Activated CD4-positive, alpha-beta T cell treated with anti-CD3 and anti-CD28 coated beads for 4 hours (primary cell): ENCODE results near the gene LIPK.
"Not testable (repeated sequence)": the region's sequence is repeated elsewhere in the genome, so short reads cannot be mapped to it uniquely, and the experiment has no call there.

Experiments used
- DNase-seq, 2 donors: peaks; one replicate each; pipeline ENCODE4 v3.0.0-alpha.2; 2020

The LIPK gene, protein sequence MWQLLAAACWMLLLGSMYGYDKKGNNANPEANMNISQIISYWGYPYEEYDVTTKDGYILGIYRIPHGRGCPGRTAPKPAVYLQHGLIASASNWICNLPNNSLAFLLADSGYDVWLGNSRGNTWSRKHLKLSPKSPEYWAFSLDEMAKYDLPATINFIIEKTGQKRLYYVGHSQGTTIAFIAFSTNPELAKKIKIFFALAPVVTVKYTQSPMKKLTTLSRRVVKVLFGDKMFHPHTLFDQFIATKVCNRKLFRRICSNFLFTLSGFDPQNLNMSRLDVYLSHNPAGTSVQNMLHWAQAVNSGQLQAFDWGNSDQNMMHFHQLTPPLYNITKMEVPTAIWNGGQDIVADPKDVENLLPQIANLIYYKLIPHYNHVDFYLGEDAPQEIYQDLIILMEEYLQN

GRCh38 chr10:88705958-88706357, at the start of gene LIPK:
LIPK (plus strand) TSS chr10:88706249; CDS start chr10:88724544, 18,295 bp downstream.
- DNase-seq = no peak

GRCh38 chr10:88657901-88658300, 48.1 kb upstream of the LIPK start:
- DNase-seq = no peak

DNA sequence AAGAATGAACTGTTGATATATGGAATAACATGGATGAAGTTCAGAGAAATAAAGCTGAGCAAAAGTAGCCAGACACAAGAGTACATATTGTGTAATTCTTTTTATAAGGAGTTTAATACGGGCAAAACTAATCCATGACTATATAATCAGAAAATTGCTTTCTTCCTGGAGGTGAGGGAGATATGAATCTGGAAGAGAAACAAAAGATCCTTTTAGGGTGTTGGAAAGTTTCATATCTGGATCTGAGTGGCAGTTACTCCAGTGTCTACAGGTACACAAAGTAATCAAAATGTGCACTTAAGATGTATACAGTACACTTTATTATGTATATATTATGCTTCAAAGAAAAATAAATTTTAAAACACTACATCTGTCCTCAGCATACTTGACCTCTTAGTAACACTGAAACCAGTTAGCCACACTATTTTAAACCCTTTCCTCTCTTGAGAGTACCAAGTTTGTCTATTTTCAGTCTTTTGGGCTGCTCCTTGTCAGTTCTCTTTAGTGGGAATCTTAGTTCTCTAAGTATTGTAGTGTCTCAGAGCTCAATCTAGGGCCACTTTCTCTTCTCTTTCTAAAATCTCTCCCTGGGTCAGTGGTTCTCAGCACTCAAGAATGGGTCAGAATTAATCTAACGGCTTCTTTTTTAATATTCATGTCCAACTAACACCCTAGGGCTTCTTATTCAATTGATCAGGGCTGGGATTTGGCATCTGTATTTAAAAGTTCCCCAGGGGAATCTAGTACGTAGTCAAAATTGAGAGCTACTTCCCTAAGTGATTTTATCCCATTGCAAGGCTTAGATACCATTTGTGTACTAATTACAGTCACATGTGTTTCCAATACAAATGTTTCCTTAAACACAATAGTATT, 46.1 kb upstream of the LIPK start:
- DNase-seq = no peak

- no peak for DNase-seq
These were observed 45.5 kb upstream of the LIPK start for GRCh38 chr10:88660598-88660884.

GRCh38 chr10:88661018-88661417, 45.0 kb upstream of the LIPK start:
- DNase-seq = no peak

- DNase-seq = no peak
These were observed 44.5 kb upstream of the LIPK start for GRCh38 chr10:88661577-88661976.

DNA sequence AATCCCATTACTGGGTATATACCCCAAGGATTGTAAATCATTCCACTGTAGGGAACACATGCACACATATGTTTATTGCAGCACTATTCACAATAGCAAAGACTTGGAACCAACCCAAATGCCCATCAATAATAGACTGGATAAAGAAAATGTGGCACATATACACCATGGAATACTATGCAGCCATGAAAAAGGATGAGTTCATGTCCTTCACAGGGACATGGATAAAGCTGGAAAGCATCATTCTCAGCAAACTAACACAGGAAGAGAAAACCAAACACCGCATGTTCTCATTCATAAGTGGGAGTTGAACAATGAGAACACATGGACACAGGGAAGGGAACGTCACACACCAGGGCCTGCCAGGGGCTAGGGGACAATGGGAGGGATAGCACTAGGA, 42.9 kb upstream of the LIPK start:
- not testable (repeated sequence) for DNase-seq

GRCh38 chr10:88664142-88664541, 41.9 kb upstream of the LIPK start, which contains the start of gene LIPF:
LIPF (plus strand) TSS chr10:88664442; CDS start chr10:88667298, 2,856 bp downstream.
- DNase-seq = no peak

GRCh38 chr10:88668465-88668864, 37.6 kb upstream of the LIPK start:
- DNase-seq = no peak

- DNase-seq = no peak
These were observed 35.6 kb upstream of the LIPK start for GRCh38 chr10:88670497-88670896.

DNA sequence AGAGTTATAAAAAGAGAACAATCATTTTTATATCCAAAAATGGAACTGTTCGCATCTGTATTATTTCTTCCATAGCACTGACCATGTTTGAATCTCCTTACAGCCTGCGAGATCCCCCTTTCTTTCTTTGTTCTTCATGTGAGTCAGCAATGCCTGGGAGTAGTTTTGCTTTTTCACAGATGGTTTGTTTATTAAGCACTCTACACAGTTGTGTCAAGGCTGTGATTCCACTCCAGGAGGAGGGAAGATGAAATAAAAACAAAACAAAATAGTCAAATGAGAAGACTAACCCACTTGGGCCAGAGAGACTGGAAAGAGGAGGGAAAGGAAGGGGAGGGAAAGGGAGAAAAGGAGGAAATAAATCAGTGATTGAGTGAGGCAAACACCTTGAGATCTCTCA, 34.0 kb upstream of the LIPK start:
- DNase-seq = no peak

DNA sequence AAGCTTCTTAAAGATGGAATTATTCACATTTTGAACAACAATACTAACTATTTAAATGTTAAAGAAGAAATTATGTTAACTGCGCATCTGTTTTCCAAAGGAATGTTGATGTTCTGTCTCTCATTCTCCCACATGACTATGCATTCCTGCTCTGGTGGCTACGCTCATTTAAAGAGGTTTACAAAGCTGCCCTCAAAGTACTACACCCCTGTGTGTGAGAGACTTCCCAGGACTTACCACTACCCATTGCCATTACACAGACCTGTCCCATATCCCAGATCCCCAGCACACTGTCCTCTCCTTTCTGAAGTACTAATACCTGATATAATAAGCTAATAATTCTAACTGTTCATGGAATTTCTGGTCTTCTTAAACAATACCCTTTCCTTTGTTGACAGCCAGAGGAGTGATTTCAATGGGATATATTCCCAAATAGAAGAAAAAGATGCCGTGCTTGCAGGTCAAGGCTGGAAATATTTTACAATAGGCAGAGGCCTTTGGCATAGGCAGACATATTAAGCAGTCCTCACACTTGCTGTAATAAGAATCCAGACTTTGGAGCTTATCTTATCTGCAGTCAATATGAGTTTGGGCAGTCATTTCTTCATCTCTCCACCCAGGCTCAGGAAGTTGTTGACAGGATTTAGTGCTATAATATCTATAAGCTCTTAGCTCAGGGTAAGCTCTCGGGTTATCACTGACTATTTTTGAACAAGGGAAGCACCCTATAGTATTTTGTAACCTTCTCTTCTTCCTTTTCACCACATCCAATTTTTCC, 29.6 kb upstream of the LIPK start:
- no peak for DNase-seq

GRCh38 chr10:88680958-88681357, 25.1 kb upstream of the LIPK start:
- DNase-seq = no peak

GRCh38 chr10:88682491-88682890, 23.6 kb upstream of the LIPK start:
- DNase-seq = no peak

DNA sequence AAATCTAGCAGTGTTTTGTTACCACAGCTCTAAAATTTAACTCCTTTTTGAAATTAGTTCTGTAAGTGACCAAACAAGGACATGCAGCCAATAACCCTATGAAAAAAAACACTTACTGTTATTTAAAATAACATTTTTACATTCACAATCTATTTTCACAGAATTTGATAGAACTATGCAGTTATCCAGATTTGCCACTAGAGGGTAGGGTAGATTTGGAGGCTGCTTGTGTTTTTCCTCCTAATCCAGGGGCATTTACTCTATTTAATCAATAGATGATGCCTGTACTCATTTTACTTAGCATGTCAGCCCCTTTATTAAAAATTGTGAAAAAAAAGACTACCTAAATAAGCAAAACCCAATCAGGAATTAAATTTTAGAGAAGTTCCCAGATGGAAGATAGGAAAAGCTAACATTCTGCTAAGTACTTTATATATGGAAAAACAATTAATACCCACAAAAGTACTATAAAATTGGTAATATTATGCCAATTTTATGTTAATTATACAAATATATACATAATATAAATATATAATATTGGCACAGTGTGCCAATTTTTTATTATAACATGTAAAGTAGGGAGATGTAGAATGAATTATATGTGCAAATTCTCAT, 18.1 kb upstream of the LIPK start:
- no peak for DNase-seq

DNA sequence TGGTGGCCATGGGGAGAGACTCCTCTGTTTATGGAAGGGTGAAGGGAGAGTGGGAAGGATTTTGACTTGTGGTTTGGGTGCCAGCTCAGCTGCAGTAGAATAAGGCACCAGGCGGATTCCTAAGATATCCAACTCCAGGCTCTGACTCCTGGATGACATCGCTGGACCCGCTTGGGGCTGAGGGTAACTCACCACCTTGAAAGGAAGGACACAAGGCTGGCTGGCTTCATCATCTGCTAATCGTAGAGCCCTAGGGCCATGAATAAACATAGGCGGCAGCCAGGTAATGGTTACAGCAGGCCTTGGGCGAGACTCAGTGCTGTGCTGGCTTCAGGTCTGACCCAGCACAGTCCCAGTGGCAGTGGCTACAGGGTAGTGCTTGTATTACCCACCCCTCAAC, 16.7 kb upstream of the LIPK start:
- no peak for DNase-seq

DNA sequence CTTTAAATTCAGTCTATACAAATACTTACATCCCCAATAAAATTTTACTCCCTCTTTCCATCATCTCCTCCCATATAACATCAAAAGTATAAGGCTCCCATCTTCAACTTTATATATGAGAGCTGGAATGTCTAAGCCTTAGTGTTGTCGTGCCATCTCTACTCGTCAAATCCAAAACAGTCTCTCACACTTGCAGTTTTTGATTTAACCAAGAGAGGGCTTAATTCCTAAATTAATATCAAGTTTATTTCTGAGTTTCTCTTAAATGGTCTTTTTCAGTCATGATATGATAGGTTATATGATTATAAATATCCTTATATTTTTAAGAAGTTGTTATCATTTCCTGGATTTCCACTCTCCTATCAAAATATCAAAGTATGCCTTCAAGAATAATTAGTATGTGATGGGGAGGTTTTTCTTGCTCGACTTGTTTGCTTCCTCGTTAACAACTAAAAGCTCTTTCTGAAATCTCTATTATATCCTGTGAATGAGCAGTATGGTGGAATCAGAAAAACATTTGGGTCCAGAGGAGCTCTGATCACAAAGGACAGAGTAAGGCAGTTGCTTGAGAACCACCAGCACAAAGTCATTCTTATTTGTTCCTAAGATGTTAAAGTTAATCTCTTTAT, 12.5 kb upstream of the LIPK start:
- no peak for DNase-seq

DNA sequence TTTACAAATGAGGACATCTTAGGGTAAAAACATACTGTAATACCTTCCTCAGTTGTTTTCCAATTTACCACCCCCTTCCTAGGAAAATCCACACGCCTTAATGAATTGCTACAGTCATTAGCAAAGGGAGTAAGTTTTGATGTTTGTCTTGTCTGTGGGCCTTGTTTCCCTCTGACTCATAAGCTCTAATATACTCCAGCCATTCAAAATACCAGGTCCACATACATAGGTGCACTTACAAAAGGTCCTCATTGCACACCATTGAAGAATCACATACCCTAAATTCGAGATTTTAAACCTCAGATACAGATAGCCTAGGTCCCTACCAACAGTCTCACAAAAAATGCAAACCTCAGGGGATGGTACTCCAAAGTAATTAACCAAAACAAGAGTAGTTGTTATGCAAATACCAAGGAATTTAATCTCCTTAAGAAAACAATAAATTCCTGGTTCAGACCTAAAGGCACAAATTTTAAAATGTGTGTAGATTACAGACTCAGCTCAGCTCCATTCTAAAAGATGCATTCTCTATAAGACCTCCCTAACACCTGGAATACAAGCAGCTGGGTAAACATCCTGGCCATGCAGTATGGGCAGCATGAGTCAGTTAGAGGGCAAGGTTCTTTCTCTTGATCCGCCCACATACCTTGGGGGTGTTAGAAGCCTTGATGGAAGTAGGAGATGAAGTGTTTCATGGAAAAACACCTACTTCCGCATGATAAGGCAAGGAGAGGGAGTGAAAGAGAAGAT, 3.0 kb upstream of the LIPK start:
- DNase-seq = no peak

DNA sequence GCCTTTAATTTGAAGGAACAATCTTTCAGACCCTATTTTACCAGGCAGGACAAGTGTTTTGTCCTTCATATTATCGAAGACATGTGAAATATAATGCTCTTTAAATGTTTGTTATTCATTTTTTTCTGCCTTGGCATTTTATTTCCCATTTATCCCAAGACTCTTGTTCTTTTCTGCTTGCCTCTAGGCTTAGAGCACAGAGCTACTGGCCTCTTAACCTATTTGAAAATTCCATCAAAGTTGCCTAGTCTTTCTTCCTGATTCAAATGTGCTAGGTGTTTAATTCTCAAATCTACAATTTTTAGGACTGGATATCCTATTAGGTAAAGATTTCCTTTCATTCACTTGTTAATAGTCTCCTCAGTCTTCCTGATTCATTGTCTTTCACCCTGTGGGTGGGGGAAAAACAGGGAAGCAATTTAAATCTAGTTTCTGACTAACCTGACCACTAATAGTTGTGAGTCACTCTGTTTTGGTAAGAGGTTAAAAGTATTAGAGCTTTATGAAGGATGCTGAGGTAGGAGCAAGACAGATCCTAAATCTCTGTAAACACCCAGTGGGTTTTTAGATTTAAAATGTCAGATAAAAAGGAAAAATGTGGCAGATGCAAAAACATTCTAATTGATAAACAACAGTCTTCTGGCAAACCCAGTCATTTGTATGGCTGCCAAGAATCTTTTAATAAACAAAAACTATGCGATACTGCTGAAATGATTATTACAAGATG, 1.5 kb downstream of the LIPK start:
- no peak for DNase-seq

DNA sequence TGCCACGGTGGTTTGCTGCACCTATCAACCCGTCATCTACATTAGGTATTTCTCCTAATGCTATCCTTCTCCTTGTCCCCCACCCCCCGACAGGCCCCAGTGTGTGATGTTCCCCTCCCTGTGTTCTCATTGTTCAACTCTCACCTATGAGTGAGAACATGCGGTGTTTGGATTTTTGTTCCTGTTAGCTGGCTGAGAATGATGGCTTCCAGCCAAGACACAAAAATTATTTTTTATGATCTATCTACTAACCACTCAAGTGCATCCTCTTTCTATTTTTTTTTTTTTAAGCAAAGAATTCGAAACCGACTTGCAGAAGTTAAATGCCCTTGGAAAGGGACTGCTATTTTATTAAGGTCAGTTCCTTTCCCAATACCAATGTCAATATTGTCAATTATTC, 3.3 kb downstream of the LIPK start:
- not testable (repeated sequence) for DNase-seq

DNA sequence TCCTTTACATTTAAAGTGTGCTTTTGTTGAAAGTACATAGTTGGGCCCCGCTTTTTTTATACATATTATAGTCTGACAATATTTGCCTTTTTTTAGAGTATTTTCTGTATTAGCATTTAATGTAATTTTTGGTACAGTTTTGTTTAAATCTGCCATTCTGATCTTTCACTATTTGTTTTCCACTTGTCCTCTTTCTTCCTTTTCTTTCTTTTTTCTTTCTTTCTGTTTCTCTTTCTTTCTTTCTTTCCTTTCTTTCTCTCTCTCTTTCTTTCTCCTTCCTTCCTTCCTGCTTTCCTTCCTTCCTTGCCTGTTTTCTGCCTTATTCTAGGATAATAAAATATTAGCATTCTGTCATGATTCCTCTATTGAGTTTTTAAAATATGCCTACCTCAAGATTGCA, 9.5 kb downstream of the LIPK start:
- DNase-seq = no peak
